K562 (cell line): ENCODE data around the gene DPEP1. TPM values are rescaled to one million over a fixed set of nuclear protein-coding genes. Genes with fewer than 3 reads are reported as not detected.

ENCODE experiments used
- GABPB2 ChIP-seq: fragments of 250-450 bp; sonication (Bioruptor Pico); conservative IDR thresholded peaks from 2 replicates; pipeline ENCODE4 v1.5.1; 2021; ENCODE audit warnings: mild to moderate bottlenecking
- SREBF1 ChIP-seq: fragments of 150-350 bp; IDR thresholded peaks from 2 replicates; pipeline ENCODE4 v1.6.1; 2014; ENCODE audit warnings: antibody characterized with exemption, low read depth, low read length, borderline replicate concordance
- ZNF347 ChIP-seq: fragments of 450-650 bp; formaldehyde crosslinking; IDR thresholded peaks from 2 replicates; pipeline ENCODE4 v1.4.0; 2020; ENCODE audit warnings: low read depth, mild to moderate bottlenecking, moderate library complexity
- ZNF695 ChIP-seq: fragments of 450-650 bp; formaldehyde crosslinking; IDR thresholded peaks from 2 replicates; pipeline ENCODE4 v1.4.0; 2020; ENCODE audit warnings: mild to moderate bottlenecking, moderate library complexity
- polyA plus RNA-seq, 8 experiments: library from polyadenylated mRNA; depleted of rRNA in 4 of 8; stranded (reverse) in 5 of 8; unstranded in 3 of 8; fragments of >200 nt; fragmentation: Nextera tagmentation in 2 of 8; fragmentation: Illumina TruSeq in 1 of 8; extraction: Ambion mirVana in 2 of 8; extraction: Trizol in 1 of 8; gene quantifications; 2 replicates each; pipeline versions ENCODE4 v1.2.1 to v1.2.3, GENCODE V29; 2011 to 2014; ENCODE audit warnings: inconsistent platforms in 1 of 8, missing spikeins in 1 of 8
- total RNA-seq, 7 experiments: library from RNA; depleted of rRNA in 6 of 7; stranded (reverse); fragments of >200 nt in 6 of 7; fragmentation: Illumina TruSeq in 2 of 7; extraction: Trizol in 2 of 7; gene quantifications; 2 replicates each; pipeline versions ENCODE4 v1.2.1 to v1.2.3, GENCODE V29; 2011 to 2021; ENCODE audit warnings: low replicate concordance in 1 of 7
- TF ChIP-seq, protein P1 (sequence below): sonication (generic); formaldehyde crosslinking; IDR thresholded peaks from 2 replicates; pipeline ENCODE4 v1.8.1; 2023; ENCODE audit warnings: missing genetic modification reagents, mild to moderate bottlenecking, borderline replicate concordance
- TF ChIP-seq, protein P2 (sequence below): fragments of 250-450 bp; sonication (Bioruptor Pico); IDR thresholded peaks from 2 replicates; pipeline ENCODE4 v1.4.0; 2020; ENCODE audit warnings: mild to moderate bottlenecking
- TF ChIP-seq, protein P3 (sequence below): fragments of 450-650 bp; formaldehyde crosslinking; IDR thresholded peaks from 2 replicates; pipeline ENCODE4 v1.4.0; 2020; ENCODE audit warnings: mild to moderate bottlenecking, moderate library complexity
- TF ChIP-seq, protein P4 (sequence below), 2 experiments: fragments of 450-650 bp; IDR thresholded peaks; 2 replicates each; pipeline ENCODE4 v1.6.1; 2016; ENCODE audit warnings: mild to moderate bottlenecking in 2 of 2, borderline replicate concordance in 1 of 2, low read depth in 1 of 2, moderate library complexity in 1 of 2

The DPEP1 gene
- total and polyA plus RNA-seq, 9 of the 15 experiments (the other 6 are each of a cell fraction or from before 2014, with no cell fraction given), result 0.14 to 0.31 (median 0.20) TPM; not detected in 6

DNA sequence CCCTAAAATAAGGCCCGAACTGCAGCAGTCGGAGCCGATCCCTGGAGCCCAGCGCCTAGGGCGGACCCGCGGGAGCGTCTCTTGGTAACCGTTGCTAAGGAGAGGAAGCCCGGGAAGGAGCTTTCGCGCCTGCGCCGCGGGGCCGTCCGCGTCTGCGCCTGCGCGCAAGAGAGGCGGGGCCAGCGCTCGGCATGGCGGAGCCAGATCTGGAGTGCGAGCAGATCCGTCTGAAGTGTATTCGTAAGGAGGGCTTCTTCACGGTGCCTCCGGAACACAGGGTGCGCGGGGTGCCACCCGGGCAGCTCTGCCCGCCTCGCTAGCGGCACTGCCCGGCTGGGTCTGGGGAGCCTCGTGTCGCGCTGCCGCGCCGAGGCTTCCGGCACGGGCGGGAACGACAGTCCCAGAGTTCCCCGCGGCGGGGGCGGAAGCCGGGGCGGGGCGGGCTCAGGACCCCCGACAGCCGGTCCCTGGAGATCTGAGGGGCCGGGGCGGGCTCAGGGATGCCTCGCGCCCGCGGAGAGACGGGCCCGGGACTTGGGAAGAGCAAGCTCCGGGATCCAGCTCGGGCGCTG is 73.2 kb downstream of the DPEP1 start, which contains the start of gene CDK10 (continued):
- TF ChIP-seq, protein P1, sequence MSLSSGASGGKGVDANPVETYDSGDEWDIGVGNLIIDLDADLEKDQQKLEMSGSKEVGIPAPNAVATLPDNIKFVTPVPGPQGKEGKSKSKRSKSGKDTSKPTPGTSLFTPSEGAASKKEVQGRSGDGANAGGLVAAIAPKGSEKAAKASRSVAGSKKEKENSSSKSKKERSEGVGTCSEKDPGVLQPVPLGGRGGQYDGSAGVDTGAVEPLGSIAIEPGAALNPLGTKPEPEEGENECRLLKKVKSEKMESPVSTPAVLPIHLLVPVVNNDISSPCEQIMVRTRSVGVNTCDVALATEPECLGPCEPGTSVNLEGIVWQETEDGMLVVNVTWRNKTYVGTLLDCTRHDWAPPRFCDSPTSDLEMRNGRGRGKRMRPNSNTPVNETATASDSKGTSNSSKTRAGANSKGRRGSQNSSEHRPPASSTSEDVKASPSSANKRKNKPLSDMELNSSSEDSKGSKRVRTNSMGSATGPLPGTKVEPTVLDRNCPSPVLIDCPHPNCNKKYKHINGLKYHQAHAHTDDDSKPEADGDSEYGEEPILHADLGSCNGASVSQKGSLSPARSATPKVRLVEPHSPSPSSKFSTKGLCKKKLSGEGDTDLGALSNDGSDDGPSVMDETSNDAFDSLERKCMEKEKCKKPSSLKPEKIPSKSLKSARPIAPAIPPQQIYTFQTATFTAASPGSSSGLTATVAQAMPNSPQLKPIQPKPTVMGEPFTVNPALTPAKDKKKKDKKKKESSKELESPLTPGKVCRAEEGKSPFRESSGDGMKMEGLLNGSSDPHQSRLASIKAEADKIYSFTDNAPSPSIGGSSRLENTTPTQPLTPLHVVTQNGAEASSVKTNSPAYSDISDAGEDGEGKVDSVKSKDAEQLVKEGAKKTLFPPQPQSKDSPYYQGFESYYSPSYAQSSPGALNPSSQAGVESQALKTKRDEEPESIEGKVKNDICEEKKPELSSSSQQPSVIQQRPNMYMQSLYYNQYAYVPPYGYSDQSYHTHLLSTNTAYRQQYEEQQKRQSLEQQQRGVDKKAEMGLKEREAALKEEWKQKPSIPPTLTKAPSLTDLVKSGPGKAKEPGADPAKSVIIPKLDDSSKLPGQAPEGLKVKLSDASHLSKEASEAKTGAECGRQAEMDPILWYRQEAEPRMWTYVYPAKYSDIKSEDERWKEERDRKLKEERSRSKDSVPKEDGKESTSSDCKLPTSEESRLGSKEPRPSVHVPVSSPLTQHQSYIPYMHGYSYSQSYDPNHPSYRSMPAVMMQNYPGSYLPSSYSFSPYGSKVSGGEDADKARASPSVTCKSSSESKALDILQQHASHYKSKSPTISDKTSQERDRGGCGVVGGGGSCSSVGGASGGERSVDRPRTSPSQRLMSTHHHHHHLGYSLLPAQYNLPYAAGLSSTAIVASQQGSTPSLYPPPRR (CRISPR knock-in tag), result no peak
- TF ChIP-seq GABPB2 (no peak), ZNF347 (CRISPR knock-in tag) (no peak), ZNF695 (CRISPR knock-in tag) (no peak), SREBF1 (no peak)
- TF ChIP-seq, protein P2, sequence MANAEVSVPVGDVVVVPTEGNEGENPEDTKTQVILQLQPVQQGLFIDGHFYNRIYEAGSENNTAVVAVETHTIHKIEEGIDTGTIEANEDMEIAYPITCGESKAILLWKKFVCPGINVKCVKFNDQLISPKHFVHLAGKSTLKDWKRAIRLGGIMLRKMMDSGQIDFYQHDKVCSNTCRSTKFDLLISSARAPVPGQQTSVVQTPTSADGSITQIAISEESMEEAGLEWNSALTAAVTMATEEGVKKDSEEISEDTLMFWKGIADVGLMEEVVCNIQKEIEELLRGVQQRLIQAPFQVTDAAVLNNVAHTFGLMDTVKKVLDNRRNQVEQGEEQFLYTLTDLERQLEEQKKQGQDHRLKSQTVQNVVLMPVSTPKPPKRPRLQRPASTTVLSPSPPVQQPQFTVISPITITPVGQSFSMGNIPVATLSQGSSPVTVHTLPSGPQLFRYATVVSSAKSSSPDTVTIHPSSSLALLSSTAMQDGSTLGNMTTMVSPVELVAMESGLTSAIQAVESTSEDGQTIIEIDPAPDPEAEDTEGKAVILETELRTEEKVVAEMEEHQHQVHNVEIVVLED (CRISPR knock-in tag), result no peak
- TF ChIP-seq, protein P3, sequence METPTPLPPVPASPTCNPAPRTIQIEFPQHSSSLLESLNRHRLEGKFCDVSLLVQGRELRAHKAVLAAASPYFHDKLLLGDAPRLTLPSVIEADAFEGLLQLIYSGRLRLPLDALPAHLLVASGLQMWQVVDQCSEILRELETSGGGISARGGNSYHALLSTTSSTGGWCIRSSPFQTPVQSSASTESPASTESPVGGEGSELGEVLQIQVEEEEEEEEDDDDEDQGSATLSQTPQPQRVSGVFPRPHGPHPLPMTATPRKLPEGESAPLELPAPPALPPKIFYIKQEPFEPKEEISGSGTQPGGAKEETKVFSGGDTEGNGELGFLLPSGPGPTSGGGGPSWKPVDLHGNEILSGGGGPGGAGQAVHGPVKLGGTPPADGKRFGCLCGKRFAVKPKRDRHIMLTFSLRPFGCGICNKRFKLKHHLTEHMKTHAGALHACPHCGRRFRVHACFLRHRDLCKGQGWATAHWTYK (CRISPR knock-in tag), result 0 out of 2 replicates have a peak, but pooled peaks have one; percentile 51
- TF ChIP-seq, protein P4, sequence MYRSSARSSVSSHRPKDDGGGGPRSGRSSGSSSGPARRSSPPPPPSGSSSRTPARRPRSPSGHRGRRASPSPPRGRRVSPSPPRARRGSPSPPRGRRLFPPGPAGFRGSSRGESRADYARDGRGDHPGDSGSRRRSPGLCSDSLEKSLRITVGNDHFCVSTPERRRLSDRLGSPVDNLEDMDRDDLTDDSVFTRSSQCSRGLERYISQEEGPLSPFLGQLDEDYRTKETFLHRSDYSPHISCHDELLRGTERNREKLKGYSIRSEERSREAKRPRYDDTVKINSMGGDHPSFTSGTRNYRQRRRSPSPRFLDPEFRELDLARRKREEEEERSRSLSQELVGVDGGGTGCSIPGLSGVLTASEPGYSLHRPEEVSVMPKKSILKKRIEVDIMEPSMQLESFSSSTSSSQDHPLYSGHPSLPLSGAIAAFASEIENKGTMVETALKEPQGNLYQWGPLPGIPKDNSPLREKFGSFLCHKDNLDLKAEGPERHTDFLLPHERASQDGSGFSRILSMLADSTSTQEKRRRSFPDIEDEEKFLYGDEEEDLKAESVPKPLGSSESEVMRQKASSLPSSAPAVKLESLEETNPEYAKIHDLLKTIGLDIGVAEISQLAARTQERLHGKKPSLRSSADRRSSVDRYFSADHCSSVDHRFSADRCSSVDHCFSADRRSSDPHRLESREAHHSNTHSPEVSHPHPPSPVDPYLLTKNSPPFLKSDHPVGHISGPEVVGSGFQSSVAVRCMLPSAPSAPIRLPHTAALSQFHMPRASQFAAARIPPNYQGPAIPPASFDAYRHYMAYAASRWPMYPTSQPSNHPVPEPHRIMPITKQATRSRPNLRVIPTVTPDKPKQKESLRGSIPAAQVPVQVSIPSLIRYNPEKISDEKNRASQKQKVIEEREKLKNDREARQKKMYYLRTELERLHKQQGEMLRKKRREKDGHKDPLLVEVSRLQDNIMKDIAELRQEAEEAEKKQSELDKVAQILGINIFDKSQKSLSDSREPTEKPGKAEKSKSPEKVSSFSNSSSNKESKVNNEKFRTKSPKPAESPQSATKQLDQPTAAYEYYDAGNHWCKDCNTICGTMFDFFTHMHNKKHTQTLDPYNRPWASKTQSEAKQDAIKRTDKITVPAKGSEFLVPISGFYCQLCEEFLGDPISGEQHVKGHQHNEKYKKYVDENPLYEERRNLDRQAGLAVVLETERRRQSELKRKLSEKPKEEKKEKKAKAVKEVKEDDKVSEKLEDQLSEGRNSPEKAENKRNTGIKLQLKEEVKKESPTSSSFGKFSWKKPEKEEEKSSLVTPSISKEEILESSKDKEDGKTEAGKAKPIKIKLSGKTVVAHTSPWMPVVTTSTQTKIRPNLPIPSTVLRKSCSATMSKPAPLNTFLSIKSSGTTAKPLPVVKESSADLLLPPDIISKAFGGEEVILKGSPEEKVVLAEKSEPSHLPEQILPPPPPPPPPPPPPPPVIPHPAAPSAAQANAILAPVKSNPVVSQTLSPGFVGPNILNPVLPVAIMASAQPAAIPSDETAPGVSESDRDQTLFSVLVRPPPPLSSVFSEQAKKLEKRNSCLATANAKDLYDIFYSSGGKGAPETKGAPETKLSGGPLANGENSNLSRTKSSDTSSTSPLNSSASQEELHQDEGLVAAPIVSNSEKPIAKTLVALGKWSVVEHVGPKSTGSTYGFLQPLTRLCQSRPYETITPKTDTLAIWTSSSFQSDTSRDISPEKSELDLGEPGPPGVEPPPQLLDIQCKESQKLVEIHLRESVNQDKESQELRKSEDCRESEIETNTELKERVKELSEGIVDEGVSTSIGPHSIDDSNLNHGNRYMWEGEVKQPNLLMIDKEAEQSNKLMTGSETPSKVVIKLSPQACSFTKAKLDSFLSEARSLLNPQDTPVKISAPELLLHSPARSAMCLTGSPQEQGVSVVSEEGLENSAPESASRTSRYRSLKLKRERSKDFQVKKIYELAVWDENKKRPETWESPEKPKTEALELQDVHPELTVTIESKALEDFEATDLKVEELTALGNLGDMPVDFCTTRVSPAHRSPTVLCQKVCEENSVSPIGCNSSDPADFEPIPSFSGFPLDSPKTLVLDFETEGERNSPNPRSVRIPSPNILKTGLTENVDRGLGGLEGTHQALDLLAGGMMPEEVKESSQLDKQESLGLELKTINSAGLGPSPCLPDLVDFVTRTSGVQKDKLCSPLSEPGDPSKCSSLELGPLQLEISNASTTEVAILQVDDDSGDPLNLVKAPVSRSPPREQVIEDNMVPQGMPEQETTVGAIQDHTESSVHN (IDR thresholded peaks at IDR 0.05; ENCODE audit: borderline replicate concordance in 1 of 2, low read depth in 1 of 2), result no peak
